ENCODE data around the gene ITGA2B.
"Not testable (repeated sequence)": the region's sequence is repeated elsewhere in the genome, so short reads cannot be mapped to it uniquely, and the experiment has no call there.

ITGA2B gene

GRCh38 chr17:44333371-44333770 lies 56.1 kb downstream of the ITGA2B start:
- H3K4me3 ChIP-seq (ENCODE audit: low read depth, low read length), result no peak overlapping the region

GRCh38 chr17:44331249-44331760 lies 58.1 kb downstream of the ITGA2B start:
- no peak overlapping the region for H3K4me3 ChIP-seq (ENCODE audit: low read depth, low read length)

- not testable (repeated sequence) for H3K4me3 ChIP-seq (ENCODE audit: low read depth, low read length)
Measured at GRCh38 chr17:44330263-44330662, 59.2 kb downstream of the ITGA2B start.

- H3K4me3 ChIP-seq (ENCODE audit: low read depth, low read length), result not testable (repeated sequence)
Measured at GRCh38 chr17:44329516-44329915, 59.9 kb downstream of the ITGA2B start.

GRCh38 chr17:44327715-44328449 lies 61.6 kb downstream of the ITGA2B start:
- H3K4me3 ChIP-seq (ENCODE audit: low read depth, low read length), result no peak overlapping the region

GRCh38 chr17:44326861-44327444 lies 62.5 kb downstream of the ITGA2B start:
- H3K4me3 ChIP-seq (ENCODE audit: low read depth, low read length), result no peak overlapping the region

GRCh38 chr17:44324571-44325275 lies 64.7 kb downstream of the ITGA2B start, which contains the start of gene SLC25A39:
TSS of gene SLC25A39 (minus strand) at chr17:44324823. CDS start at chr17:44323562, 1,261 bp downstream.
- peak within 1 kb of the TSS; percentile 88 for H3K4me3 ChIP-seq (ENCODE audit: low read depth, low read length)

GRCh38 chr17:44324092-44324570 lies 65.3 kb downstream of the ITGA2B start:
- peak overlapping the region; percentile 88 for H3K4me3 ChIP-seq (ENCODE audit: low read depth, low read length)

GRCh38 chr17:44323359-44324091 lies 65.9 kb downstream of the ITGA2B start:
- H3K4me3 ChIP-seq (ENCODE audit: low read depth, low read length), result peak overlapping the region; percentile 88

- H3K4me3 ChIP-seq (ENCODE audit: low read depth, low read length), result no peak overlapping the region
Measured at GRCh38 chr17:44322236-44322895, 67.1 kb downstream of the ITGA2B start.
